WTC11 (cell line): ENCODE data around the gene ESRRA. TPM values are rescaled to one million over a fixed set of nuclear protein-coding genes. Genes with fewer than 3 reads are reported as not detected.
A peak's percentile ranks its signal among the peaks of the same experiment; 100 is the strongest.

Experiments used
- CBFB ChIP-seq: sonication (generic); formaldehyde crosslinking; IDR thresholded peaks from 2 replicates; pipeline ENCODE4 v1.8.1; 2022; ENCODE audit warnings: mild to moderate bottlenecking, low read depth, missing genetic modification reagents
- CREM ChIP-seq: sonication (generic); formaldehyde crosslinking; IDR thresholded peaks from 2 replicates; pipeline ENCODE4 v1.8.1; 2022; ENCODE audit warnings: mild to moderate bottlenecking, missing genetic modification reagents, moderate library complexity
- E2F4 ChIP-seq: sonication (generic); formaldehyde crosslinking; IDR thresholded peaks from 2 replicates; pipeline ENCODE4 v1.8.1; 2022; ENCODE audit warnings: low read depth, mild to moderate bottlenecking, moderate library complexity, missing genetic modification reagents, borderline replicate concordance
- ELF4 ChIP-seq: sonication (generic); formaldehyde crosslinking; IDR thresholded peaks from 2 replicates; pipeline ENCODE4 v1.8.1; 2022; ENCODE audit warnings: low read depth, mild to moderate bottlenecking, moderate library complexity, missing genetic modification reagents
- EMX1 ChIP-seq: fragments of 250-450 bp; sonication (Bioruptor Pico); IDR thresholded peaks from 2 replicates; pipeline ENCODE4 v1.8.0; 2021; ENCODE audit warnings: mild to moderate bottlenecking
- FOXK1 ChIP-seq: sonication (generic); formaldehyde crosslinking; IDR thresholded peaks from 2 replicates; pipeline ENCODE4 v1.8.0; 2022; ENCODE audit warnings: mild to moderate bottlenecking, moderate library complexity, missing genetic modification reagents
- GABPB1 ChIP-seq: sonication (generic); formaldehyde crosslinking; IDR thresholded peaks from 2 replicates; pipeline ENCODE4 v1.8.1; 2023; ENCODE audit warnings: mild to moderate bottlenecking, missing genetic modification reagents
- HMGA2 ChIP-seq: fragments of 250-450 bp; sonication (Bioruptor Pico); IDR thresholded peaks from 2 replicates; pipeline ENCODE4 v1.4.0; 2021; ENCODE audit warnings: mild to moderate bottlenecking, moderate library complexity
- IRF1 ChIP-seq: sonication (generic); formaldehyde crosslinking; IDR thresholded peaks from 2 replicates; pipeline ENCODE4 v1.8.0; 2023; ENCODE audit warnings: missing genetic modification reagents
- MLX ChIP-seq: sonication (generic); formaldehyde crosslinking; IDR thresholded peaks from 2 replicates; pipeline ENCODE4 v1.8.1; 2023; ENCODE audit warnings: mild to moderate bottlenecking, missing genetic modification reagents, moderate library complexity
- MYBL2 ChIP-seq: sonication (generic); formaldehyde crosslinking; IDR thresholded peaks from 2 replicates; pipeline ENCODE4 v1.8.1; 2023; ENCODE audit warnings: mild to moderate bottlenecking, moderate library complexity, missing genetic modification reagents
- NFE2L1 ChIP-seq: sonication (generic); formaldehyde crosslinking; IDR thresholded peaks from 2 replicates; pipeline ENCODE4 v1.8.1; 2023; ENCODE audit warnings: missing genetic modification reagents
- PREB ChIP-seq: sonication (generic); formaldehyde crosslinking; IDR thresholded peaks from 2 replicates; pipeline ENCODE4 v1.8.1; 2022; ENCODE audit warnings: mild to moderate bottlenecking, missing genetic modification reagents, moderate library complexity, borderline replicate concordance
- RORB ChIP-seq: fragments of 250-450 bp; sonication (Bioruptor Pico); IDR thresholded peaks from 2 replicates; pipeline ENCODE4 v1.9.0; 2021; ENCODE audit warnings: mild to moderate bottlenecking
- SMAD3 ChIP-seq: sonication (generic); formaldehyde crosslinking; IDR thresholded peaks from 2 replicates; pipeline ENCODE4 v1.8.0; 2022; ENCODE audit warnings: missing genetic modification reagents, mild to moderate bottlenecking, borderline replicate concordance
- SP1 ChIP-seq: sonication (generic); formaldehyde crosslinking; conservative IDR thresholded peaks from 2 replicates; pipeline ENCODE4 v1.8.1; 2022; ENCODE audit warnings: missing genetic modification reagents
- TEAD1 ChIP-seq: sonication (generic); formaldehyde crosslinking; IDR thresholded peaks from 2 replicates; pipeline ENCODE4 v1.8.0; 2022; ENCODE audit warnings: mild to moderate bottlenecking, missing genetic modification reagents
- TEAD4 ChIP-seq: sonication (generic); formaldehyde crosslinking; IDR thresholded peaks from 2 replicates; pipeline ENCODE4 v1.8.0; 2022; ENCODE audit warnings: mild to moderate bottlenecking, missing genetic modification reagents
- ZBTB43 ChIP-seq: sonication (generic); formaldehyde crosslinking; IDR thresholded peaks from 2 replicates; pipeline ENCODE4 v1.8.1; 2023; ENCODE audit warnings: mild to moderate bottlenecking, missing genetic modification reagents
- ZNF121 ChIP-seq: sonication (generic); formaldehyde crosslinking; IDR thresholded peaks from 2 replicates; pipeline ENCODE4 v1.8.0; 2023; ENCODE audit warnings: missing genetic modification reagents
- ZNF138 ChIP-seq: sonication (generic); formaldehyde crosslinking; conservative IDR thresholded peaks from 2 replicates; pipeline ENCODE4 v1.8.1; 2022; ENCODE audit warnings: mild to moderate bottlenecking, moderate library complexity, missing genetic modification reagents
- ZNF317 ChIP-seq: sonication (generic); formaldehyde crosslinking; IDR thresholded peaks from 2 replicates; pipeline ENCODE4 v1.8.1; 2023; ENCODE audit warnings: low read depth, mild to moderate bottlenecking, moderate library complexity, missing genetic modification reagents, borderline replicate concordance
- total RNA-seq: library from RNA; stranded (reverse); gene quantifications from 3 replicates; pipeline ENCODE4 v1.2.3, GENCODE V29; 2021
- TF ChIP-seq, protein P1 (sequence below): fragments of 250-450 bp; sonication (Bioruptor Pico); IDR thresholded peaks from 2 replicates; pipeline ENCODE4 v1.9.0; 2021; ENCODE audit warnings: mild to moderate bottlenecking
- TF ChIP-seq, protein P2 (sequence below): sonication (generic); formaldehyde crosslinking; IDR thresholded peaks from 2 replicates; pipeline ENCODE4 v1.8.1; 2023; ENCODE audit warnings: mild to moderate bottlenecking, missing genetic modification reagents, borderline replicate concordance
- TF ChIP-seq, protein P3 (sequence below): sonication (generic); formaldehyde crosslinking; IDR thresholded peaks from 2 replicates; pipeline ENCODE4 v1.8.1; 2023; ENCODE audit warnings: mild to moderate bottlenecking, missing genetic modification reagents, moderate library complexity

Gene ESRRA
- total RNA-seq, 1 experiment from 2014 or later, result 81.9 TPM

- TF ChIP-seq, protein P1, sequence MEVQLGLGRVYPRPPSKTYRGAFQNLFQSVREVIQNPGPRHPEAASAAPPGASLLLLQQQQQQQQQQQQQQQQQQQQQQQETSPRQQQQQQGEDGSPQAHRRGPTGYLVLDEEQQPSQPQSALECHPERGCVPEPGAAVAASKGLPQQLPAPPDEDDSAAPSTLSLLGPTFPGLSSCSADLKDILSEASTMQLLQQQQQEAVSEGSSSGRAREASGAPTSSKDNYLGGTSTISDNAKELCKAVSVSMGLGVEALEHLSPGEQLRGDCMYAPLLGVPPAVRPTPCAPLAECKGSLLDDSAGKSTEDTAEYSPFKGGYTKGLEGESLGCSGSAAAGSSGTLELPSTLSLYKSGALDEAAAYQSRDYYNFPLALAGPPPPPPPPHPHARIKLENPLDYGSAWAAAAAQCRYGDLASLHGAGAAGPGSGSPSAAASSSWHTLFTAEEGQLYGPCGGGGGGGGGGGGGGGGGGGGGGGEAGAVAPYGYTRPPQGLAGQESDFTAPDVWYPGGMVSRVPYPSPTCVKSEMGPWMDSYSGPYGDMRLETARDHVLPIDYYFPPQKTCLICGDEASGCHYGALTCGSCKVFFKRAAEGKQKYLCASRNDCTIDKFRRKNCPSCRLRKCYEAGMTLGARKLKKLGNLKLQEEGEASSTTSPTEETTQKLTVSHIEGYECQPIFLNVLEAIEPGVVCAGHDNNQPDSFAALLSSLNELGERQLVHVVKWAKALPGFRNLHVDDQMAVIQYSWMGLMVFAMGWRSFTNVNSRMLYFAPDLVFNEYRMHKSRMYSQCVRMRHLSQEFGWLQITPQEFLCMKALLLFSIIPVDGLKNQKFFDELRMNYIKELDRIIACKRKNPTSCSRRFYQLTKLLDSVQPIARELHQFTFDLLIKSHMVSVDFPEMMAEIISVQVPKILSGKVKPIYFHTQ, result no peak
- TF ChIP-seq CREM (peak; percentile 59; the same call in 1 of the 2 replicates), TEAD1 (CRISPR knock-in tag) (peak; percentile 89; the same call in 1 of the 2 replicates), ZNF138 (CRISPR knock-in tag) (peak; percentile 83; the same call in 1 of the 2 replicates), SMAD3 (no peak; the same call in 1 of the 2 replicates), GABPB1 (CRISPR knock-in tag) (peak; percentile 91), CBFB (CRISPR knock-in tag) (0 out of 2 replicates have a peak, but pooled peaks have one; percentile 41), EMX1 (CRISPR knock-in tag) (0 out of 2 replicates have a peak, but pooled peaks have one; percentile 13), SP1 (CRISPR knock-in tag) (peak; percentile 99), IRF1 (CRISPR knock-in tag) (no peak), MYBL2 (CRISPR knock-in tag) (peak; percentile 48; the same call in 1 of the 2 replicates), ELF4 (peak; percentile 81; the same call in 1 of the 2 replicates), E2F4 (CRISPR knock-in tag) (0 out of 2 replicates have a peak, but pooled peaks have one; percentile 1), FOXK1 (CRISPR knock-in tag) (peak; percentile 93), HMGA2 (CRISPR knock-in tag) (no peak), NFE2L1 (CRISPR knock-in tag) (0 out of 2 replicates have a peak, but pooled peaks have one; percentile 36), PREB (CRISPR knock-in tag) (no peak), MLX (CRISPR knock-in tag) (0 out of 2 replicates have a peak, but pooled peaks have one; percentile 88), ZNF121 (peak; percentile 56; the same call in 1 of the 2 replicates), ZNF317 (peak; percentile 55; the same call in 1 of the 2 replicates), TEAD4 (CRISPR knock-in tag) (no peak), RORB (no peak), ZBTB43 (CRISPR knock-in tag) (peak; percentile 99)
- TF ChIP-seq, protein P2, sequence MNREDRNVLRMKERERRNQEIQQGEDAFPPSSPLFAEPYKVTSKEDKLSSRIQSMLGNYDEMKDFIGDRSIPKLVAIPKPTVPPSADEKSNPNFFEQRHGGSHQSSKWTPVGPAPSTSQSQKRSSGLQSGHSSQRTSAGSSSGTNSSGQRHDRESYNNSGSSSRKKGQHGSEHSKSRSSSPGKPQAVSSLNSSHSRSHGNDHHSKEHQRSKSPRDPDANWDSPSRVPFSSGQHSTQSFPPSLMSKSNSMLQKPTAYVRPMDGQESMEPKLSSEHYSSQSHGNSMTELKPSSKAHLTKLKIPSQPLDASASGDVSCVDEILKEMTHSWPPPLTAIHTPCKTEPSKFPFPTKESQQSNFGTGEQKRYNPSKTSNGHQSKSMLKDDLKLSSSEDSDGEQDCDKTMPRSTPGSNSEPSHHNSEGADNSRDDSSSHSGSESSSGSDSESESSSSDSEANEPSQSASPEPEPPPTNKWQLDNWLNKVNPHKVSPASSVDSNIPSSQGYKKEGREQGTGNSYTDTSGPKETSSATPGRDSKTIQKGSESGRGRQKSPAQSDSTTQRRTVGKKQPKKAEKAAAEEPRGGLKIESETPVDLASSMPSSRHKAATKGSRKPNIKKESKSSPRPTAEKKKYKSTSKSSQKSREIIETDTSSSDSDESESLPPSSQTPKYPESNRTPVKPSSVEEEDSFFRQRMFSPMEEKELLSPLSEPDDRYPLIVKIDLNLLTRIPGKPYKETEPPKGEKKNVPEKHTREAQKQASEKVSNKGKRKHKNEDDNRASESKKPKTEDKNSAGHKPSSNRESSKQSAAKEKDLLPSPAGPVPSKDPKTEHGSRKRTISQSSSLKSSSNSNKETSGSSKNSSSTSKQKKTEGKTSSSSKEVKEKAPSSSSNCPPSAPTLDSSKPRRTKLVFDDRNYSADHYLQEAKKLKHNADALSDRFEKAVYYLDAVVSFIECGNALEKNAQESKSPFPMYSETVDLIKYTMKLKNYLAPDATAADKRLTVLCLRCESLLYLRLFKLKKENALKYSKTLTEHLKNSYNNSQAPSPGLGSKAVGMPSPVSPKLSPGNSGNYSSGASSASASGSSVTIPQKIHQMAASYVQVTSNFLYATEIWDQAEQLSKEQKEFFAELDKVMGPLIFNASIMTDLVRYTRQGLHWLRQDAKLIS (CRISPR knock-in tag), result peak; percentile 19; the same call in 1 of the 2 replicates
- TF ChIP-seq, protein P3, sequence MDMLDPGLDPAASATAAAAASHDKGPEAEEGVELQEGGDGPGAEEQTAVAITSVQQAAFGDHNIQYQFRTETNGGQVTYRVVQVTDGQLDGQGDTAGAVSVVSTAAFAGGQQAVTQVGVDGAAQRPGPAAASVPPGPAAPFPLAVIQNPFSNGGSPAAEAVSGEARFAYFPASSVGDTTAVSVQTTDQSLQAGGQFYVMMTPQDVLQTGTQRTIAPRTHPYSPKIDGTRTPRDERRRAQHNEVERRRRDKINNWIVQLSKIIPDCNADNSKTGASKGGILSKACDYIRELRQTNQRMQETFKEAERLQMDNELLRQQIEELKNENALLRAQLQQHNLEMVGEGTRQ, result 0 out of 2 replicates have a peak, but pooled peaks have one; percentile 41
Observed at GRCh38 chr11:64269540-64270220, 35.6 kb upstream of the ESRRA start (continued).
